ENCODE data around the gene IQCH. TPM values are rescaled to one million over a fixed set of nuclear protein-coding genes. Genes with fewer than 3 reads are reported as not detected.
A peak's percentile ranks its signal among the peaks of the same experiment; 100 is the strongest.

IQCH gene
- total and polyA plus RNA-seq, 9 of the 15 experiments (the other 6 are each of a cell fraction or from before 2014, with no cell fraction given) = 1.8 to 3.9 (median 2.7) TPM

DNA sequence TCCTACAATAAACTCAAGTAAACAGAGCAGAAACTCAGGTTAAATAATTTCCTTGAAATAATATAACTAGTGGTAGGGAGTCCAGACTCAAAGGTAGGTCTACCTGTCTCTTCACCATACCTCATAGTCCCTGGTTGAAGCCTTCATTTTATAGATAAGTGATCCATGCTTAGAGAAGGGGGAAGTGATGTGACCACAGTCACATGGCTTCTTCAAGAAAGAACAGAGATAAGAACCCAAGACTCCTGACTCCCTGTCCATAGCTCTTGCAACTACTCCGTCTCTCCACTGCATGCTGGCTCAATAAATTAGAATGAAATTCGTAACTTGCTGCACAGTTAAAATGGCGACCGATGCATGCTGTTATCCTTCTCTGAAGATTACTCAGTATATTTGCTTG, 255.3 kb downstream of the IQCH start:
- Histone ChIP-seq H3K9me3 (replicated peaks; ENCODE audit: control insufficient read depth, insufficient read depth, low read depth, low read length) (no peaks in the 10 kb centered on the region), H3K9ac (ENCODE audit: insufficient read depth in 1 of 2, low read depth in 2 of 2, low read length in 2 of 2) (no peak overlapping the region), H3K27ac (ENCODE audit: extremely low read depth, low read depth, low read length) (no peak overlapping the region), H3K9me1 (ENCODE audit: control insufficient read depth, insufficient read depth, low read length) (no peaks in the 10 kb centered on the region), H3K36me3 (ENCODE audit: control insufficient read depth, insufficient read depth, low read length) (no peaks in the 10 kb centered on the region), H3K27me3 (ENCODE audit: control insufficient read depth in 2 of 2, insufficient read depth in 2 of 2, low read length in 2 of 2) (no peaks in the 10 kb centered on the region), H2AFZ (ENCODE audit: low read depth, low read length) (peak overlapping the region; percentile 66), H4K20me1 (replicated peaks; ENCODE audit: control insufficient read depth, insufficient read depth, low read length) (no peaks in the 10 kb centered on the region), H3K4me2 (ENCODE audit: insufficient read depth, low read length) (peak overlapping the region; percentile 17; the same call in 1 of the 2 replicates), H3K79me2 (ENCODE audit: control insufficient read depth, insufficient read depth, low read length) (no peaks in the 10 kb centered on the region), H3K4me3 (no peak overlapping the region), H3K4me1 (replicated peaks in 1 of 2; ENCODE audit: control insufficient read depth in 2 of 2, insufficient read depth in 2 of 2, low read length in 2 of 2) (peaks cover 3 to 10% of the 10 kb centered on the region in 2 experiments; a peak in 2 of 5 replicates)
- BruUV-seq (replicated peaks) = no TSS peak
- ATAC-seq = peak; percentile 78
- ChIA-PET POLR2A (interaction anchor here (0.6 to 1.6 kb wide), 4 partner anchors 8 to 258 kb away, joined by 3 to 5 read pairs (median 4); partner anchors contain the start of gene C15orf61), CTCF (ENCODE audit: low intra/inter-chr PET ratio) (no interaction called here)
- 23% methylated on average over 4 of the region's 4 CpGs for WGBS (ENCODE audit: insufficient coverage, low coverage, missing lambda C conversion rate)
- intact Hi-C loops (cut with micrococcal nuclease) = no loop called here
- in situ Hi-C loops (cut with MboI) = no loop called here
- no peak for FAIRE-seq
- DNase-seq (ENCODE audit: extremely low read depth in 1 of 4, low spot score in 3 of 4) = peak in 2 of 4 experiments; percentile 28 to 59
- no peak for TF ChIP-seq MBD2 (IDR thresholded peaks at IDR 0.05; ENCODE audit: borderline replicate concordance, low read depth)
- peak; percentile 88 for TF ChIP-seq L3MBTL2 (IDR thresholded peaks at IDR 0.05)
- TF ChIP-seq MYC (IDR thresholded peaks at IDR 0.05; ENCODE audit: low read depth, low read length) = peak; percentile 69; the same call in 1 of the 2 replicates
- no peak for TF ChIP-seq MYC (CRISPR knock-in tag; IDR thresholded peaks at IDR 0.05; ENCODE audit: borderline replicate concordance, low read depth)
- 0 out of 2 replicates have a peak, but pooled peaks have one; percentile 27 for TF ChIP-seq EHMT2 (IDR thresholded peaks at IDR 0.05)
- 0 out of 2 replicates have a peak, but pooled peaks have one; percentile 22 for TF ChIP-seq ZEB2 (IDR thresholded peaks at IDR 0.05)
- TF ChIP-seq KDM1A (IDR thresholded peaks at IDR 0.05) = no peak
- TF ChIP-seq, protein P1, sequence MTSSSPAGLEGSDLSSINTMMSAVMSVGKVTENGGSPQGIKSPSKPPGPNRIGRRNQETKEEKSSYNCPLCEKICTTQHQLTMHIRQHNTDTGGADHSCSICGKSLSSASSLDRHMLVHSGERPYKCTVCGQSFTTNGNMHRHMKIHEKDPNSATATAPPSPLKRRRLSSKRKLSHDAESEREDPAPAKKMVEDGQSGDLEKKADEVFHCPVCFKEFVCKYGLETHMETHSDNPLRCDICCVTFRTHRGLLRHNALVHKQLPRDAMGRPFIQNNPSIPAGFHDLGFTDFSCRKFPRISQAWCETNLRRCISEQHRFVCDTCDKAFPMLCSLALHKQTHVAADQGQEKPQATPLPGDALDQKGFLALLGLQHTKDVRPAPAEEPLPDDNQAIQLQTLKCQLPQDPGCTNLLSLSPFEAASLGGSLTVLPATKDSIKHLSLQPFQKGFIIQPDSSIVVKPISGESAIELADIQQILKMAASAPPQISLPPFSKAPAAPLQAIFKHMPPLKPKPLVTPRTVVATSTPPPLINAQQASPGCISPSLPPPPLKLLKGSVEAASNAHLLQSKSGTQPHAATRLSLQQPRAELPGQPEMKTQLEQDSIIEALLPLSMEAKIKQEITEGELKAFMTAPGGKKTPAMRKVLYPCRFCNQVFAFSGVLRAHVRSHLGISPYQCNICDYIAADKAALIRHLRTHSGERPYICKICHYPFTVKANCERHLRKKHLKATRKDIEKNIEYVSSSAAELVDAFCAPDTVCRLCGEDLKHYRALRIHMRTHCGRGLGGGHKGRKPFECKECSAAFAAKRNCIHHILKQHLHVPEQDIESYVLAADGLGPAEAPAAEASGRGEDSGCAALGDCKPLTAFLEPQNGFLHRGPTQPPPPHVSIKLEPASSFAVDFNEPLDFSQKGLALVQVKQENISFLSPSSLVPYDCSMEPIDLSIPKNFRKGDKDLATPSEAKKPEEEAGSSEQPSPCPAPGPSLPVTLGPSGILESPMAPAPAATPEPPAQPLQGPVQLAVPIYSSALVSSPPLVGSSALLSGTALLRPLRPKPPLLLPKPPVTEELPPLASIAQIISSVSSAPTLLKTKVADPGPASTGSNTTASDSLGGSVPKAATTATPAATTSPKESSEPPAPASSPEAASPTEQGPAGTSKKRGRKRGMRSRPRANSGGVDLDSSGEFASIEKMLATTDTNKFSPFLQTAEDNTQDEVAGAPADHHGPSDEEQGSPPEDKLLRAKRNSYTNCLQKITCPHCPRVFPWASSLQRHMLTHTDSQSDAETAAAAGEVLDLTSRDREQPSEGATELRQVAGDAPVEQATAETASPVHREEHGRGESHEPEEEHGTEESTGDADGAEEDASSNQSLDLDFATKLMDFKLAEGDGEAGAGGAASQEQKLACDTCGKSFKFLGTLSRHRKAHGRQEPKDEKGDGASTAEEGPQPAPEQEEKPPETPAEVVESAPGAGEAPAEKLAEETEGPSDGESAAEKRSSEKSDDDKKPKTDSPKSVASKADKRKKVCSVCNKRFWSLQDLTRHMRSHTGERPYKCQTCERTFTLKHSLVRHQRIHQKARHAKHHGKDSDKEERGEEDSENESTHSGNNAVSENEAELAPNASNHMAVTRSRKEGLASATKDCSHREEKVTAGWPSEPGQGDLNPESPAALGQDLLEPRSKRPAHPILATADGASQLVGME (CRISPR knock-in tag; IDR thresholded peaks at IDR 0.05) = no peak
- TF ChIP-seq FOS (IDR thresholded peaks at IDR 0.05; ENCODE audit: extremely low read depth, insufficient read length) = no peak
- TF ChIP-seq, protein P2, sequence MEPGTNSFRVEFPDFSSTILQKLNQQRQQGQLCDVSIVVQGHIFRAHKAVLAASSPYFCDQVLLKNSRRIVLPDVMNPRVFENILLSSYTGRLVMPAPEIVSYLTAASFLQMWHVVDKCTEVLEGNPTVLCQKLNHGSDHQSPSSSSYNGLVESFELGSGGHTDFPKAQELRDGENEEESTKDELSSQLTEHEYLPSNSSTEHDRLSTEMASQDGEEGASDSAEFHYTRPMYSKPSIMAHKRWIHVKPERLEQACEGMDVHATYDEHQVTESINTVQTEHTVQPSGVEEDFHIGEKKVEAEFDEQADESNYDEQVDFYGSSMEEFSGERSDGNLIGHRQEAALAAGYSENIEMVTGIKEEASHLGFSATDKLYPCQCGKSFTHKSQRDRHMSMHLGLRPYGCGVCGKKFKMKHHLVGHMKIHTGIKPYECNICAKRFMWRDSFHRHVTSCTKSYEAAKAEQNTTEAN (CRISPR knock-in tag; IDR thresholded peaks at IDR 0.05) = no peak
- peak; percentile 63 for TF ChIP-seq RAD51 (IDR thresholded peaks at IDR 0.05; ENCODE audit: borderline replicate concordance, low read depth)
- peak; percentile 18; the same call in 1 of the 2 replicates for TF ChIP-seq CXXC5 (CRISPR knock-in tag; IDR thresholded peaks at IDR 0.05)
- TF ChIP-seq, protein P3, sequence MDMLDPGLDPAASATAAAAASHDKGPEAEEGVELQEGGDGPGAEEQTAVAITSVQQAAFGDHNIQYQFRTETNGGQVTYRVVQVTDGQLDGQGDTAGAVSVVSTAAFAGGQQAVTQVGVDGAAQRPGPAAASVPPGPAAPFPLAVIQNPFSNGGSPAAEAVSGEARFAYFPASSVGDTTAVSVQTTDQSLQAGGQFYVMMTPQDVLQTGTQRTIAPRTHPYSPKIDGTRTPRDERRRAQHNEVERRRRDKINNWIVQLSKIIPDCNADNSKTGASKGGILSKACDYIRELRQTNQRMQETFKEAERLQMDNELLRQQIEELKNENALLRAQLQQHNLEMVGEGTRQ (CRISPR knock-in tag; IDR thresholded peaks at IDR 0.05) = peak; percentile 46; the same call in 1 of the 2 replicates
- TF ChIP-seq, protein P4, sequence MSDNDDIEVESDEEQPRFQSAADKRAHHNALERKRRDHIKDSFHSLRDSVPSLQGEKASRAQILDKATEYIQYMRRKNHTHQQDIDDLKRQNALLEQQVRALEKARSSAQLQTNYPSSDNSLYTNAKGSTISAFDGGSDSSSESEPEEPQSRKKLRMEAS (CRISPR knock-in tag; IDR thresholded peaks at IDR 0.05) = peak; percentile 24; the same call in 1 of the 2 replicates

Measured in K562 (cell line).